HG03439 (cell line): ENCODE results near the gene CORO2B.
"Not testable (repeated sequence)": the region's sequence is repeated elsewhere in the genome, so short reads cannot be mapped to it uniquely, and the experiment has no call there.

Experiments
- ATAC-seq: cut with Tn5 transposase; IDR thresholded peaks from one replicate; pipeline ENCODE4 v1.9.1; 2021; ENCODE audit warnings: mild to moderate bottlenecking, moderate library complexity; ENCODE audit not compliant: unreplicated experiment

CORO2B gene

GRCh38 chr15:68604840-68605478 lies 26.2 kb downstream of the CORO2B start:
- not testable (repeated sequence) for ATAC-seq

- ATAC-seq = no peak
These were observed 27.6 kb downstream of the CORO2B start for GRCh38 chr15:68606375-68606774.

GRCh38 chr15:68608206-68608843 lies 29.5 kb downstream of the CORO2B start:
- ATAC-seq = no peak

- no peak for ATAC-seq
These were observed 30.0 kb downstream of the CORO2B start for GRCh38 chr15:68608844-68609232.

- ATAC-seq = no peak
These were observed 30.8 kb downstream of the CORO2B start for GRCh38 chr15:68609629-68610028.

- ATAC-seq = no peak
These were observed 32.0 kb downstream of the CORO2B start for GRCh38 chr15:68610825-68611224.

GRCh38 chr15:68612503-68612902 lies 33.7 kb downstream of the CORO2B start:
- ATAC-seq = no peak

- no peak for ATAC-seq
These were observed 34.4 kb downstream of the CORO2B start for GRCh38 chr15:68612979-68613740.

- ATAC-seq = no peak
These were observed 35.7 kb downstream of the CORO2B start for GRCh38 chr15:68614286-68615035.

- ATAC-seq = no peak
These were observed 36.5 kb downstream of the CORO2B start for GRCh38 chr15:68615301-68615700.

GRCh38 chr15:68615811-68616210 lies 37.0 kb downstream of the CORO2B start:
- ATAC-seq = no peak

- no peak for ATAC-seq
These were observed 37.6 kb downstream of the CORO2B start for GRCh38 chr15:68616397-68616796.

- no peak for ATAC-seq
These were observed 38.2 kb downstream of the CORO2B start for GRCh38 chr15:68617001-68617400.

GRCh38 chr15:68617777-68618176 lies 39.0 kb downstream of the CORO2B start:
- ATAC-seq = no peak

GRCh38 chr15:68618394-68618793 lies 39.6 kb downstream of the CORO2B start:
- no peak for ATAC-seq

GRCh38 chr15:68618908-68619698 lies 40.3 kb downstream of the CORO2B start:
- no peak for ATAC-seq

- ATAC-seq = no peak
These were observed 42.1 kb downstream of the CORO2B start for GRCh38 chr15:68620721-68621527.

GRCh38 chr15:68621535-68621934 lies 42.7 kb downstream of the CORO2B start:
- ATAC-seq = no peak

- ATAC-seq = no peak
These were observed 44.6 kb downstream of the CORO2B start for GRCh38 chr15:68623301-68623892.
